GM12801 (cell line): ENCODE measurements around the gene SNX32.

ENCODE experiments used
- CTCF ChIP-seq: IDR thresholded peaks from one replicate; pipeline ENCODE4 v1.5.1; 2011; ENCODE audit warnings: control low read depth; ENCODE audit not compliant: insufficient read length; ENCODE audit errors: extremely low read depth

The SNX32 gene

GRCh38 chr11:65853246-65853979 is 19.6 kb downstream of the SNX32 start:
- TF ChIP-seq CTCF: no peak

- no peak for TF ChIP-seq CTCF
Observed at GRCh38 chr11:65854161-65854592, 20.4 kb downstream of the SNX32 start.

- TF ChIP-seq CTCF: no peak
Observed at GRCh38 chr11:65854852-65855837, 21.4 kb downstream of the SNX32 start.

GRCh38 chr11:65855927-65856363 is 22.2 kb downstream of the SNX32 start:
- no peak for TF ChIP-seq CTCF

- no peak for TF ChIP-seq CTCF
Observed at GRCh38 chr11:65856689-65857499, 23.1 kb downstream of the SNX32 start.

GRCh38 chr11:65857500-65857852 is 23.7 kb downstream of the SNX32 start:
- no peak for TF ChIP-seq CTCF
